H1 (cell line): Measurements from ENCODE around the gene KARS1. TPM values are rescaled to one million over a fixed set of nuclear protein-coding genes. Genes with fewer than 3 reads are reported as not detected.
A peak's percentile ranks its signal among the peaks of the same experiment; 100 is the strongest.

ENCODE experiments used
- GABPA ChIP-seq: IDR thresholded peaks from 2 replicates; pipeline ENCODE4 v1.6.1; 2011; ENCODE audit warnings: mild to moderate bottlenecking, low read length, moderate library complexity, borderline replicate concordance; ENCODE audit not compliant: insufficient read depth
- JUND ChIP-seq: IDR thresholded peaks from 2 replicates; pipeline ENCODE4 v1.6.1; 2011; ENCODE audit warnings: mild to moderate bottlenecking, improper control_type of control experiment, low read length
- KDM1A ChIP-seq: fragments of 200-600, 300-600 bp; sonication (generic); IDR thresholded peaks from 2 replicates; pipeline ENCODE4 v1.7.1; 2016; ENCODE audit warnings: mild to moderate bottlenecking, low read length, borderline replicate concordance
- NANOG ChIP-seq: IDR thresholded peaks from 2 replicates; pipeline ENCODE4 v1.6.1; 2011; ENCODE audit warnings: low read length, low read depth, mild to moderate bottlenecking, inconsistent platforms; ENCODE audit not compliant: insufficient read depth, poor library complexity, severe bottlenecking
- POLR2A ChIP-seq, 2 experiments: IDR thresholded peaks; 1 replicate in 1 of 2; 2 replicates in 1 of 2; pipeline ENCODE4 v1.6.1; 2011; ENCODE audit warnings: low read depth in 2 of 2, low read length in 2 of 2, mild to moderate bottlenecking in 2 of 2; ENCODE audit errors: control extremely low read depth in 1 of 2
- RAD21 ChIP-seq, 2 experiments: IDR thresholded peaks in 1 of 2; conservative IDR thresholded peaks in 1 of 2; 2 replicates each; pipeline ENCODE4 v1.6.1; 2011; ENCODE audit warnings: low read depth in 2 of 2, low read length in 2 of 2, improper control_type of control experiment in 1 of 2, inconsistent platforms in 1 of 2, mild to moderate bottlenecking in 1 of 2, moderate library complexity in 1 of 2
- RBBP5 ChIP-seq: IDR thresholded peaks from 2 replicates; pipeline ENCODE4 v1.7.1; 2012; ENCODE audit warnings: low read depth, mild to moderate bottlenecking, inconsistent platforms, low read length, moderate library complexity, borderline replicate concordance
- SAP30 ChIP-seq: fragments of 300-600 bp; sonication (generic); IDR thresholded peaks from 2 replicates; pipeline ENCODE4 v1.7.1; 2012; ENCODE audit warnings: low read length, moderate library complexity, mild to moderate bottlenecking, inconsistent platforms; ENCODE audit not compliant: insufficient read depth, insufficient replicate concordance
- SIN3A ChIP-seq, 2 experiments: IDR thresholded peaks in 1 of 2; conservative IDR thresholded peaks in 1 of 2; 2 replicates each; pipeline ENCODE4 v1.6.1; 2011 to 2012; ENCODE audit warnings: low read length in 2 of 2, improper control_type of control experiment in 1 of 2, low read depth in 1 of 2, mild to moderate bottlenecking in 1 of 2
- SIX5 ChIP-seq: IDR thresholded peaks from 2 replicates; pipeline ENCODE4 v1.6.1; 2011; ENCODE audit warnings: mild to moderate bottlenecking, low read depth, low read length
- SP2 ChIP-seq: IDR thresholded peaks from 2 replicates; pipeline ENCODE4 v1.6.1; 2012; ENCODE audit warnings: mild to moderate bottlenecking, low read length, inconsistent platforms
- YY1 ChIP-seq: IDR thresholded peaks from 2 replicates; pipeline ENCODE4 v1.6.1; 2011; ENCODE audit warnings: low read depth, mild to moderate bottlenecking, low read length
- polyA plus RNA-seq, 7 experiments: library from polyadenylated mRNA; depleted of rRNA in 3 of 7; stranded (reverse) in 5 of 7; unstranded in 2 of 7; fragments of >200 nt in 5 of 7; fragments of 200-250 nt in 2 of 7; gene quantifications; 1 replicate in 5 of 7; 2 replicates in 1 of 7; 4 replicates in 1 of 7; pipeline versions ENCODE4 v1.2.1 to v1.2.3, GENCODE V29; 2011 to 2013; ENCODE audit warnings: missing spikeins in 2 of 7, mixed read lengths in 2 of 7
- total RNA-seq: library from RNA; stranded (reverse); fragmentation: NEBNext Ultra II Directional; extraction: Animal tissue kit (Norgen Biotek cat#: 25700); gene quantifications from 2 replicates; pipeline ENCODE4 v1.2.1, GENCODE V29; 2021

The KARS1 gene
- total and polyA plus RNA-seq, 2 of the 8 experiments (the other 6 are each of a cell fraction or from before 2014, with no cell fraction given): 97.5 to 221 TPM

GRCh38 chr16:75593825-75594820 is 53.3 kb downstream of the KARS1 start (continued):
- peak; percentile 53 for TF ChIP-seq NANOG
- no peak for TF ChIP-seq RBBP5
- TF ChIP-seq POLR2A (IDR thresholded peaks at IDR 0.05; ENCODE audit: control extremely low read depth in 1 of 2, low read depth in 2 of 2, low read length in 2 of 2): 0 out of 3 replicates have a peak, but pooled peaks of 1 of the 2 experiments have one; percentile 17
- TF ChIP-seq SIN3A (conservative IDR thresholded peaks at IDR 0.05 in 1 of 2, IDR thresholded peaks at IDR 0.05 in 1 of 2; ENCODE audit: low read depth in 1 of 2, low read length in 2 of 2): no peak
- TF ChIP-seq GABPA: no peak
- TF ChIP-seq KDM1A: no peak
- peak; percentile 87; the same call in 1 of the 2 replicates for TF ChIP-seq JUND
- no peak for TF ChIP-seq SAP30
- no peak for TF ChIP-seq YY1
- TF ChIP-seq RAD21 (IDR thresholded peaks at IDR 0.05 in 1 of 2, conservative IDR thresholded peaks at IDR 0.05 in 1 of 2; ENCODE audit: low read depth in 2 of 2, low read length in 2 of 2): no peak
- TF ChIP-seq SP2: no peak
- TF ChIP-seq SIX5: no peak
